Progenitor cell of endocrine pancreas (in vitro differentiated cells): ENCODE data around the gene CAD. TPM values are rescaled to one million over a fixed set of nuclear protein-coding genes. Genes with fewer than 3 reads are reported as not detected.
A peak's percentile ranks its signal among the peaks of the same experiment; 100 is the strongest.

ENCODE experiments used
- DNase-seq: peaks from one replicate; pipeline ENCODE4 v3.0.0; 2021; ENCODE audit warnings: low spot score; ENCODE audit not compliant: unreplicated experiment
- H3K27ac Mint-ChIP-seq: 2 replicates; pipeline ENCODE4 v1.8.0; 2021; ENCODE audit warnings: mild to moderate bottlenecking, moderate library complexity, mixed read lengths
- H3K27me3 Mint-ChIP-seq: 2 replicates; pipeline ENCODE4 v1.8.0; 2021; ENCODE audit warnings: mixed read lengths
- H3K36me3 Mint-ChIP-seq: 2 replicates; pipeline ENCODE4 v1.8.0; 2022; ENCODE audit warnings: mixed read lengths; ENCODE audit not compliant: insufficient read depth
- H3K4me1 Mint-ChIP-seq: 2 replicates; pipeline ENCODE4 v1.8.0; 2021; ENCODE audit warnings: low read depth, mixed read lengths
- H3K4me3 Mint-ChIP-seq: 2 replicates; pipeline ENCODE4 v1.8.0; 2021; ENCODE audit warnings: low read depth, mild to moderate bottlenecking, moderate library complexity, mixed read lengths
- H3K9me3 Mint-ChIP-seq: 2 replicates; pipeline ENCODE4 v1.8.0; 2021; ENCODE audit warnings: low read depth, mixed read lengths
- total RNA-seq: library from RNA; stranded (reverse); gene quantifications from 2 replicates; pipeline ENCODE4 v1.2.1, GENCODE V29; 2021
- TF ChIP-seq, protein P1 (sequence below): fragments of 200-600 bp; sonication (generic); IDR thresholded peaks from one replicate; pipeline ENCODE4 v1.5.0; 2021; ENCODE audit warnings: antibody characterized with exemption, mild to moderate bottlenecking; ENCODE audit not compliant: unreplicated experiment

The CAD gene
- total RNA-seq, 1 donor from 2014 or later = 59.7 TPM

GRCh38 chr2:27256855-27257454, 39.8 kb downstream of the CAD start:
- H3K4me3 Mint-ChIP-seq = no peak overlapping the region
- peaks cover 3% of the 10 kb centered on the region for H3K4me1 Mint-ChIP-seq
- peaks cover 71% of the 10 kb centered on the region for H3K27me3 Mint-ChIP-seq
- DNase-seq = no peak
- no peaks in the 10 kb centered on the region for H3K36me3 Mint-ChIP-seq
- no peaks in the 10 kb centered on the region for H3K9me3 Mint-ChIP-seq
- TF ChIP-seq, protein P1, sequence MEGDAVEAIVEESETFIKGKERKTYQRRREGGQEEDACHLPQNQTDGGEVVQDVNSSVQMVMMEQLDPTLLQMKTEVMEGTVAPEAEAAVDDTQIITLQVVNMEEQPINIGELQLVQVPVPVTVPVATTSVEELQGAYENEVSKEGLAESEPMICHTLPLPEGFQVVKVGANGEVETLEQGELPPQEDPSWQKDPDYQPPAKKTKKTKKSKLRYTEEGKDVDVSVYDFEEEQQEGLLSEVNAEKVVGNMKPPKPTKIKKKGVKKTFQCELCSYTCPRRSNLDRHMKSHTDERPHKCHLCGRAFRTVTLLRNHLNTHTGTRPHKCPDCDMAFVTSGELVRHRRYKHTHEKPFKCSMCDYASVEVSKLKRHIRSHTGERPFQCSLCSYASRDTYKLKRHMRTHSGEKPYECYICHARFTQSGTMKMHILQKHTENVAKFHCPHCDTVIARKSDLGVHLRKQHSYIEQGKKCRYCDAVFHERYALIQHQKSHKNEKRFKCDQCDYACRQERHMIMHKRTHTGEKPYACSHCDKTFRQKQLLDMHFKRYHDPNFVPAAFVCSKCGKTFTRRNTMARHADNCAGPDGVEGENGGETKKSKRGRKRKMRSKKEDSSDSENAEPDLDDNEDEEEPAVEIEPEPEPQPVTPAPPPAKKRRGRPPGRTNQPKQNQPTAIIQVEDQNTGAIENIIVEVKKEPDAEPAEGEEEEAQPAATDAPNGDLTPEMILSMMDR = no peak
- H3K27ac Mint-ChIP-seq = no peak overlapping the region

DNA sequence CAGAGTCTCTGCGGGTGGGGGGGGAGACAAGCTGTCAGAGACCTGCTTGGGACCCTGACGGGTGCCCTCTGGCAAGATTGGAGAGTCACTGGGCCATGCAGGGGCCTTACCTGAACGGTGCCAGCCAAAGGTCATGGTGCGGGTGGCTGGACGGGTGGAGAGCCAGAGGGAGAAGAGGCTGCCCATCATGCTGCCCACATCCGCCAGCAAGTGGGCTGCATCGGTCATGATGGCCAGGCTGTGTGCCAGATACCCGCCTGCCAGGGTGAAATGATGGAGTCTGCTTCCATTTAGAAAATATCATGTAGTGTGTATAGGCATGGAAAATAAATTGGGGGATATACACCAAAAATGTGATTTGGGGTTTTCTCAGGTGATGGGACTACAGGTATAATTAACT, 40.9 kb downstream of the CAD start:
- TF ChIP-seq, protein P1 = no peak
- no peaks in the 10 kb centered on the region for H3K9me3 Mint-ChIP-seq
- no peaks in the 10 kb centered on the region for H3K36me3 Mint-ChIP-seq
- H3K4me3 Mint-ChIP-seq = no peak overlapping the region
- peaks cover 3% of the 10 kb centered on the region for H3K4me1 Mint-ChIP-seq
- H3K27me3 Mint-ChIP-seq = peaks cover 70% of the 10 kb centered on the region
- H3K27ac Mint-ChIP-seq = no peak overlapping the region
- DNase-seq = no peak

GRCh38 chr2:27261241-27261925, 44.2 kb downstream of the CAD start:
- Mint-ChIP-seq H3K4me3 (peak overlapping the region; percentile 58), H3K9me3 (no peaks in the 10 kb centered on the region), H3K4me1 (peaks cover 11% of the 10 kb centered on the region), H3K36me3 (no peaks in the 10 kb centered on the region), H3K27me3 (peaks cover 62% of the 10 kb centered on the region), H3K27ac (no peak overlapping the region)
- TF ChIP-seq, protein P1 = no peak
- no peak for DNase-seq

DNA sequence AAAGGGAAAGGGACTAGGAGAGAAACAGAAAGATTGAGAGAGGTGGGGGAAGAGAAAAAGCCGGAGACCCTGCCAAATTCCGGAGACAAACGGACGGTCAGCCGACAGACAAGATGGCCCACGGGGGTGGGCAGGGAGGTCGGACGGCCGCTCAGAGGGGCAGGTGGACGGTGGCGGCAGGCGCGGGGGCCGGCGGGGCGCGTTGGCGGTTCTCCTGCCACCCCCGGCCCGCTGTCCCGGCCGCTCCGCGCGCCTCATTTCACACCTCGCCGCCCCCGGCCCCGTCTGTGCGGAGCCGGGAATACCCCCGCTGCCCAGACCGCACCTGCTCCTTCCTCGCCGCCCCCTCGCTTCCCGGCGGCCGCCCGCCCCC, 44.7 kb downstream of the CAD start:
- Mint-ChIP-seq H3K27ac (no peak overlapping the region), H3K4me1 (peaks cover 11% of the 10 kb centered on the region), H3K9me3 (no peaks in the 10 kb centered on the region), H3K36me3 (no peaks in the 10 kb centered on the region), H3K27me3 (peaks cover 57% of the 10 kb centered on the region), H3K4me3 (peak overlapping the region; percentile 58)
- TF ChIP-seq, protein P1 = no peak
- DNase-seq = no peak

DNA sequence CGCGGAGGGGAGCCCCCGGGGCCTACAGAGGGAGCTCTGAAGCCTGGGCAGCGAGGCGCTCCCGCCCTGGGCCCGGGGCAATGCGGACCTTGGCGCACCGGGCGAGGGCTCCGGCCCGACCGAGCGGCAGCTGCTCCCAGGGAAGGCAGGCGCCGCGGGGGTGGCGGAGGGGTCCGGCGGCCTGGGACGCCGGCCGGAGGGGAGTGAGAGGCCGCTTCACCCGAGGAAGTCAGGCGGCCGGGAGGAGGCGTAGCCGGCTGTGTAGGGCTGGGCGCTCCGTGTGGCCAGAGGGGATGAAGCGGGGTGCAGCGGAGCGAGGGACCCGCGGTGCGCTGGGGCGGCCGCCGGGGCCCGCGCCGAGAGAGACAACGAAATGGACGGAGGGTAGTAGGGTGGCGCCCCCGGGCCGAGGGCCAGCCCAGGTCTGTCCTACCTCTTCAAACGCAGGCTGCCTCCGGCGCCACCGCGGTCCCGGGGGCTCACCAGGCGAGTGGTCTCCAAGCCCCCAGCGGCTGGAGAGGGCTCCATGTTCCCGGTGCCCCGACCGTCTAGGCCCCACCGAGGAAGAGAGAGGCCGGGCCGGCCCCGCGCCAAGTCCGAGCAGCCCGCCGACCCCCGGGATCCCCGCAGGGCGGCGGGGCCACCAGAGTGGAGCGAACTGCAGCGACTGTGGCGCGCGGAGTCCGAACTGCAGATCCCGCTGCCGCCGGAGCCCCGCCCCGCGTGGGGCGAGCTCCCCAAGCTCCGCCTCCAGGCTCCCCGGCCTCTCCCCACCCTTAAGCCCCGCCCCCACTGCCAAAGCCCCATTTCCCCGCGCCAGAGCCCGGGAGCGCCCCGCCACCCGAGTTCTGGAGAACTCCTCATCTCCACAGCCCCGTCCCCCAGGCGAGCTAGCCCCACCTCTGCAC, 45.5 kb downstream of the CAD start, which contains the start of gene SLC30A3:
Gene SLC30A3, minus strand, starts transcription at position 669 of the 908 bp plus-strand sequence. Its CDS starts 141 bp downstream, at position 528.
- DNase-seq = peak; percentile 33
- Mint-ChIP-seq H3K27ac (peak within 1 kb of the TSS; percentile 11), H3K4me1 (peaks cover 11% of the 10 kb centered on the region), H3K36me3 (no peaks in the 10 kb centered on the region), H3K4me3 (peak within 1 kb of the TSS; percentile 76), H3K9me3 (no peaks in the 10 kb centered on the region), H3K27me3 (peaks cover 50% of the 10 kb centered on the region)
- TF ChIP-seq, protein P1 = no peak
